ENCODE results near the gene HEATR9.

Gene HEATR9

GRCh38 chr17:35895636-35896587, 27.2 kb upstream of the HEATR9 start:
- in situ Hi-C loops (cut with HindIII; ENCODE audit: low sequenced_read_pairs) = no loop called here

GRCh38 chr17:35894206-35894605, 25.5 kb upstream of the HEATR9 start:
- in situ Hi-C loops (cut with HindIII; ENCODE audit: low sequenced_read_pairs) = no loop called here

- in situ Hi-C loops (cut with HindIII; ENCODE audit: low sequenced_read_pairs) = no loop called here
These were observed 25.1 kb upstream of the HEATR9 start for GRCh38 chr17:35893751-35894150.

- in situ Hi-C loops (cut with HindIII; ENCODE audit: low sequenced_read_pairs) = no loop called here
These were observed 23.7 kb upstream of the HEATR9 start for GRCh38 chr17:35892091-35893035.

- in situ Hi-C loops (cut with HindIII; ENCODE audit: low sequenced_read_pairs) = no loop called here
These were observed 22.6 kb upstream of the HEATR9 start for GRCh38 chr17:35891269-35891668.

- in situ Hi-C loops (cut with HindIII; ENCODE audit: low sequenced_read_pairs) = no loop called here
These were observed 22.1 kb upstream of the HEATR9 start for GRCh38 chr17:35890774-35891155.

GRCh38 chr17:35889818-35890773, 21.4 kb upstream of the HEATR9 start:
- in situ Hi-C loops (cut with HindIII; ENCODE audit: low sequenced_read_pairs) = no loop called here

GRCh38 chr17:35889241-35889640, 20.6 kb upstream of the HEATR9 start:
- in situ Hi-C loops (cut with HindIII; ENCODE audit: low sequenced_read_pairs) = no loop called here

- in situ Hi-C loops (cut with HindIII; ENCODE audit: low sequenced_read_pairs) = no loop called here
These were observed 11.3 kb upstream of the HEATR9 start, which contains the start of gene CCL5 for GRCh38 chr17:35879773-35880654. Gene CCL5 (minus strand): TSS chr17:35880360.

GRCh38 chr17:35878361-35878760, 9.7 kb upstream of the HEATR9 start:
- in situ Hi-C loops (cut with HindIII; ENCODE audit: low sequenced_read_pairs) = no loop called here

- in situ Hi-C loops (cut with HindIII; ENCODE audit: low sequenced_read_pairs) = no loop called here
These were observed 8.8 kb upstream of the HEATR9 start for GRCh38 chr17:35877345-35878029.

- in situ Hi-C loops (cut with HindIII; ENCODE audit: low sequenced_read_pairs) = no loop called here
These were observed 7.8 kb upstream of the HEATR9 start for GRCh38 chr17:35876534-35876933.

- in situ Hi-C loops (cut with HindIII; ENCODE audit: low sequenced_read_pairs) = no loop called here
These were observed 7.1 kb upstream of the HEATR9 start for GRCh38 chr17:35875800-35876139.

- in situ Hi-C loops (cut with HindIII; ENCODE audit: low sequenced_read_pairs) = no loop called here
These were observed 6.5 kb upstream of the HEATR9 start for GRCh38 chr17:35875072-35875799.

GRCh38 chr17:35872196-35872980, 3.7 kb upstream of the HEATR9 start:
- in situ Hi-C loops (cut with HindIII; ENCODE audit: low sequenced_read_pairs) = no loop called here

- in situ Hi-C loops (cut with HindIII; ENCODE audit: low sequenced_read_pairs) = no loop called here
These were observed 2.5 kb upstream of the HEATR9 start for GRCh38 chr17:35870906-35871819.
